B cell (primary cell): ENCODE measurements around the gene RAB31. TPM values are rescaled to one million over a fixed set of nuclear protein-coding genes. Genes with fewer than 3 reads are reported as not detected.

Experiments used
- ATAC-seq: fragments of 200-7000 bp; cut with Tn5 transposase; one replicate; pipeline ENCODE4 v1.10.0; 2021; ENCODE audit warnings: low read depth, mild to moderate bottlenecking, moderate number of reproducible peaks, moderate library complexity
- CTCF ChIA-PET: fragments of 350-600 bp; sonication (Branson Sonifier 250); formaldehyde crosslinking; loops from one replicate; lab custom pipeline; 2021; ENCODE audit warnings: antibody characterized with exemption, inconsistent platforms; lab: Charles Lee
- POLR2A ChIA-PET: fragments of 350-600 bp; sonication (Branson Sonifier 250); formaldehyde crosslinking; loops from one replicate; lab custom pipeline; 2021; ENCODE audit warnings: antibody characterized with exemption; lab: Charles Lee
- DNase-seq: peaks from one replicate; pipeline ENCODE4 v3.0.0; 2013
- H2AFZ ChIP-seq: 2 replicates; pipeline ENCODE4 v1.6.1; 2012; ENCODE audit warnings: mild to moderate bottlenecking, low read depth, low read length; ENCODE audit not compliant: insufficient read depth, poor library complexity, severe bottlenecking
- H3K27ac ChIP-seq, 2 donors: 1 replicate in 1 of 2; 2 replicates in 1 of 2; pipeline ENCODE4 v1.5.1; 2012 to 2013; ENCODE audit warnings: low read length in 2 of 2, mild to moderate bottlenecking in 2 of 2, moderate library complexity in 1 of 2
- H3K27me3 ChIP-seq, 4 experiments: fragments of 200-600 bp in 1 of 4; sonication (generic) in 1 of 4; replicated peaks in 1 of 4; 1 replicate in 2 of 4; 2 replicates in 2 of 4; pipeline versions ENCODE4 v1.6.1 to v1.7.0; 2013 to 2016; ENCODE audit warnings: low read length in 3 of 4, mild to moderate bottlenecking in 2 of 4, mixed read lengths in 1 of 4, moderate library complexity in 1 of 4; ENCODE audit not compliant: insufficient read depth in 4 of 4, control insufficient read depth in 3 of 4; ENCODE audit errors: control extremely low read depth in 1 of 4
- H3K36me3 ChIP-seq, 2 experiments: replicated peaks in 1 of 2; 1 replicate in 1 of 2; 2 replicates in 1 of 2; pipeline versions ENCODE4 v1.6.1 to v1.7.1; 2013; ENCODE audit warnings: low read length in 1 of 2; ENCODE audit not compliant: insufficient read depth in 2 of 2, control insufficient read depth in 1 of 2; ENCODE audit errors: control extremely low read depth in 1 of 2, extremely low read depth in 1 of 2
- H3K4me1 ChIP-seq, 2 donors: fragments of 200-600 bp in 1 of 2; sonication (generic) in 1 of 2; 1 replicate in 1 of 2; 2 replicates in 1 of 2; pipeline versions ENCODE4 v1.5.1 to v1.6.1; 2013 to 2017; ENCODE audit warnings: low read length in 2 of 2; ENCODE audit not compliant: control insufficient read depth in 2 of 2, insufficient read depth in 2 of 2
- H3K4me2 ChIP-seq: replicated peaks from 2 replicates; pipeline ENCODE3; 2012; ENCODE audit warnings: mild to moderate bottlenecking, low read depth, low read length; ENCODE audit not compliant: poor library complexity, severe bottlenecking
- H3K4me3 ChIP-seq, 5 experiments: fragments of 200-600 bp in 1 of 5; sonication (generic) in 1 of 5; 1 replicate in 3 of 5; 2 replicates in 2 of 5; pipeline versions ENCODE4 v1.5.1 to v1.7.0; 2011 to 2016; ENCODE audit warnings: low read length in 4 of 5, mild to moderate bottlenecking in 4 of 5, low read depth in 2 of 5, control low read depth in 1 of 5, moderate library complexity in 1 of 5; ENCODE audit not compliant: insufficient read depth in 1 of 5; ENCODE audit errors: control extremely low read depth in 1 of 5, extremely low read depth in 1 of 5
- H3K79me2 ChIP-seq: fragments of 200-600 bp; sonication (generic); one replicate; pipeline ENCODE4 v1.6.0; 2016; ENCODE audit warnings: low read length; ENCODE audit not compliant: control insufficient read depth, insufficient read depth
- H3K9ac ChIP-seq: fragments of 200-600 bp; sonication (generic); 2 replicates; pipeline ENCODE4 v1.6.1; 2017; ENCODE audit warnings: mild to moderate bottlenecking, low read length, moderate library complexity
- H3K9me3 ChIP-seq, 3 donors: one replicate each; pipeline versions ENCODE4 v1.6.1 to v1.7.1; 2013; ENCODE audit warnings: low read length in 2 of 3; ENCODE audit not compliant: control insufficient read depth in 2 of 3, insufficient read depth in 1 of 3; ENCODE audit errors: control extremely low read depth in 1 of 3
- H4K20me1 ChIP-seq: 2 replicates; pipeline ENCODE4 v1.6.0; 2012; ENCODE audit warnings: mild to moderate bottlenecking, low read length; ENCODE audit not compliant: insufficient read depth, control insufficient read depth, poor library complexity, severe bottlenecking
- H3K27ac Mint-ChIP-seq: one replicate; pipeline ENCODE4 v1.8.0; 2021; ENCODE audit warnings: mixed read lengths
- H3K27me3 Mint-ChIP-seq: one replicate; pipeline ENCODE4 v1.8.0; 2021; ENCODE audit warnings: mixed read lengths
- H3K4me1 Mint-ChIP-seq: one replicate; pipeline ENCODE4 v1.8.0; 2021; ENCODE audit warnings: mixed read lengths
- H3K4me3 Mint-ChIP-seq: one replicate; pipeline ENCODE4 v1.8.0; 2021; ENCODE audit warnings: mixed read lengths
- H3K9me3 Mint-ChIP-seq: one replicate; pipeline ENCODE4 v1.8.0; 2022; ENCODE audit warnings: mixed read lengths; ENCODE audit not compliant: insufficient read depth
- CTCF ChIP-seq: fragments of 200-600 bp; IDR thresholded peaks from one replicate; pipeline ENCODE4 v1.8.0; 2022; ENCODE audit warnings: antibody characterized with exemption, mild to moderate bottlenecking
- EZH2 ChIP-seq: IDR thresholded peaks from 2 replicates; pipeline ENCODE4 v1.6.1; 2012; ENCODE audit warnings: borderline replicate concordance, low read depth, mild to moderate bottlenecking, moderate library complexity, low read length; ENCODE audit not compliant: insufficient read depth, poor library complexity, severe bottlenecking
- WGBS: methylation state at CpG from one replicate; pipeline ENCODE4 v1.1.5; 2013; ENCODE audit warnings: missing lambda C conversion rate; ENCODE audit not compliant: insufficient coverage; 5-methylcytosine and 5-hydroxymethylcytosine counted together
- intact Hi-C: fragments of 100-400 bp; cut with micrococcal nuclease; formaldehyde crosslinking; loops from one replicate; pipeline ENCODE4 v1.10.0; 2022
- polyA plus RNA-seq: library from polyadenylated mRNA; depleted of rRNA; stranded (reverse); fragments of >200 nt; gene quantifications from 2 replicates; pipeline ENCODE4 v1.2.3, GENCODE V29; 2012
- total RNA-seq, 2 donors: library from RNA; stranded (reverse); fragments of 120-200 nt in 1 of 2; gene quantifications; 1 replicate in 1 of 2; 2 replicates in 1 of 2; pipeline versions ENCODE4 v1.2.3 to v1.2.4, GENCODE V29; 2013 to 2022

Gene RAB31
- total and polyA plus RNA-seq, 2 donors (not counting 1 experiment from before 2014, with no cell fraction given) = 15.5 to 44.6 TPM

- Histone ChIP-seq H3K4me1 (peaks cover 0 to 13% of the 10 kb centered on the region in 2 donors), H3K36me3 (peaks cover 0 to under 1% of the 10 kb centered on the region in 2 experiments), H2AFZ (no peak overlapping the region), H3K9me3 (no peaks in the 10 kb centered on the region), H3K4me2 (no peak overlapping the region), H3K27ac (no peak overlapping the region), H4K20me1 (no peaks in the 10 kb centered on the region), H3K79me2 (peaks cover 3% of the 10 kb centered on the region), H3K4me3 (no peak overlapping the region), H3K27me3 (no peaks in the 10 kb centered on the region), H3K9ac (no peak overlapping the region)
- CTCF ChIA-PET = no interaction called here
- H3K4me1 Mint-ChIP-seq = peaks cover 23% of the 10 kb centered on the region
- H3K9me3 Mint-ChIP-seq = no peaks in the 10 kb centered on the region
- whole genome bisulfite sequencing = 100% methylated on average over 3 of the region's 4 CpGs
- POLR2A ChIA-PET = no interaction called here
- H3K27ac Mint-ChIP-seq = no peak overlapping the region
- intact Hi-C loops = no loop called here
- ATAC-seq (no peak), DNase-seq (no peak)
- TF ChIP-seq CTCF (no peak), EZH2 (no peak)
- H3K4me3 Mint-ChIP-seq = no peak overlapping the region
- no peaks in the 10 kb centered on the region for H3K27me3 Mint-ChIP-seq
These were observed 118.6 kb downstream of the RAB31 start for GRCh38 chr18:9826685-9827084.

- TF ChIP-seq CTCF (no peak), EZH2 (no peak)
- peaks cover 0 to 3% of the 10 kb centered on the region in 2 experiments for H3K36me3 ChIP-seq
- intact Hi-C loops = no loop called here
- H3K9me3 ChIP-seq = no peaks in the 10 kb centered on the region
- peaks cover 23% of the 10 kb centered on the region for H3K4me1 Mint-ChIP-seq
- no peak overlapping the region for H3K27ac Mint-ChIP-seq
- ATAC-seq (no peak), DNase-seq (no peak)
- ChIA-PET CTCF (no interaction called here), POLR2A (interaction anchor here (0.6 kb wide), 1 partner anchor 74 kb away, joined by 7 read pairs; no protein-coding TSS in a partner anchor)
- 94% methylated on average over 2 of the region's 7 CpGs for WGBS
- no peak overlapping the region for H3K4me2 ChIP-seq
- no peak overlapping the region for H3K27ac ChIP-seq
- no peak overlapping the region for H2AFZ ChIP-seq
- no peaks in the 10 kb centered on the region for H3K9me3 Mint-ChIP-seq
- H3K27me3 ChIP-seq = no peaks in the 10 kb centered on the region
- H3K27me3 Mint-ChIP-seq = no peaks in the 10 kb centered on the region
- H3K4me1 ChIP-seq = peaks cover 0 to 13% of the 10 kb centered on the region in 2 donors
- H3K9ac ChIP-seq = no peak overlapping the region
- H3K79me2 ChIP-seq = peaks cover 3% of the 10 kb centered on the region
- H3K4me3 ChIP-seq = no peak overlapping the region
- no peaks in the 10 kb centered on the region for H4K20me1 ChIP-seq
- H3K4me3 Mint-ChIP-seq = no peak overlapping the region
These were observed 119.2 kb downstream of the RAB31 start for GRCh38 chr18:9827211-9827792.
